Natural killer cell (primary cell): Measurements from ENCODE around the gene NOSTRIN. TPM values are rescaled to one million over a fixed set of nuclear protein-coding genes. Genes with fewer than 3 reads are reported as not detected.

Experiments used
- ATAC-seq, 3 donors: fragments of 150-1000 bp in 2 of 3; fragments of 200-7000 bp in 1 of 3; cut with Tn5 transposase; 1 replicate in 1 of 3; 2 replicates in 2 of 3; pipeline ENCODE4 v1.10.0; 2021; ENCODE audit warnings: mild to moderate bottlenecking in 2 of 3, moderate library complexity in 2 of 3
- DNase-seq, 2 donors: peaks; one replicate each; pipeline versions ENCODE4 v3.0.0 to v3.0.0-alpha.2; 2013 to 2021; ENCODE audit warnings: mixed read lengths in 1 of 2
- H3K27ac ChIP-seq: one replicate; pipeline ENCODE4 v1.5.1; 2013; ENCODE audit warnings: mild to moderate bottlenecking, low read length
- H3K27me3 ChIP-seq: one replicate; pipeline ENCODE4 v1.6.1; 2013; ENCODE audit warnings: low read length; ENCODE audit not compliant: control insufficient read depth, insufficient read depth
- H3K36me3 ChIP-seq: one replicate; pipeline ENCODE4 v1.6.1; 2013; ENCODE audit warnings: low read length; ENCODE audit not compliant: control insufficient read depth, insufficient read depth
- H3K4me1 ChIP-seq: one replicate; pipeline ENCODE4 v1.6.1; 2013; ENCODE audit warnings: low read length; ENCODE audit not compliant: control insufficient read depth, insufficient read depth
- H3K4me3 ChIP-seq: one replicate; pipeline ENCODE4 v1.5.1; 2013; ENCODE audit warnings: low read length
- H3K9me3 ChIP-seq: one replicate; pipeline ENCODE4 v1.6.1; 2013; ENCODE audit warnings: low read length; ENCODE audit not compliant: control insufficient read depth, insufficient read depth
- H3K27ac Mint-ChIP-seq, 2 donors: one replicate each; pipeline ENCODE4 v1.8.0; 2022; ENCODE audit warnings: mild to moderate bottlenecking in 2 of 2, mixed read lengths in 2 of 2, moderate library complexity in 1 of 2
- H3K27me3 Mint-ChIP-seq, 2 donors: one replicate each; pipeline ENCODE4 v1.8.0; 2022; ENCODE audit warnings: low read depth in 2 of 2, mixed read lengths in 2 of 2
- H3K36me3 Mint-ChIP-seq: one replicate; pipeline ENCODE4 v1.8.0; 2022; ENCODE audit warnings: mixed read lengths
- H3K4me1 Mint-ChIP-seq, 2 donors: one replicate each; pipeline ENCODE4 v1.8.0; 2022; ENCODE audit warnings: mixed read lengths in 2 of 2
- H3K4me3 Mint-ChIP-seq: one replicate; pipeline ENCODE4 v1.8.0; 2022; ENCODE audit warnings: mild to moderate bottlenecking, moderate library complexity, mixed read lengths
- H3K9me3 Mint-ChIP-seq, 2 donors: one replicate each; pipeline ENCODE4 v1.8.0; 2022; ENCODE audit warnings: mixed read lengths in 2 of 2
- CTCF ChIP-seq: fragments of 200-600 bp; IDR thresholded peaks from one replicate; pipeline ENCODE4 v1.8.0; 2022; ENCODE audit warnings: antibody characterized with exemption
- WGBS: methylation state at CpG from one replicate; pipeline ENCODE4 v1.1.7; 2013; ENCODE audit warnings: missing lambda C conversion rate; ENCODE audit not compliant: insufficient coverage; 5-methylcytosine and 5-hydroxymethylcytosine counted together
- intact Hi-C: fragments of 100-400 bp; cut with micrococcal nuclease; formaldehyde crosslinking; loops from one replicate; pipeline ENCODE4 v1.14.2; 2022
- total RNA-seq, 4 donors: library from RNA; stranded (reverse); fragments of 120-200 nt in 1 of 4; gene quantifications; one replicate each; pipeline versions ENCODE4 v1.2.3 to v1.2.4, GENCODE V29; 2013 to 2022

The NOSTRIN gene
- total RNA-seq, 3 donors from 2014 or later (not counting 1 experiment from before 2014, with no cell fraction given): 0.18 TPM; not detected in 2

- Mint-ChIP-seq H3K36me3 (peaks cover 5% of the 10 kb centered on the region), H3K27me3 (no peaks in the 10 kb centered on the region), H3K9me3 (no peaks in the 10 kb centered on the region), H3K4me1 (no peaks in the 10 kb centered on the region), H3K27ac (no peak overlapping the region), H3K4me3 (no peak overlapping the region)
- H3K9me3 ChIP-seq: no peaks in the 10 kb centered on the region
- H3K36me3 ChIP-seq: peaks cover 3% of the 10 kb centered on the region
- 79% methylated on average over 2 of the region's 2 CpGs for WGBS
- intact Hi-C loops: no loop called here
- no peak for TF ChIP-seq CTCF
- H3K27ac ChIP-seq: no peak overlapping the region
- no peaks in the 10 kb centered on the region for H3K27me3 ChIP-seq
- no peak for DNase-seq
- H3K4me1 ChIP-seq: no peaks in the 10 kb centered on the region
- no peak for ATAC-seq
- no peak overlapping the region for H3K4me3 ChIP-seq
Measured at GRCh38 chr2:168773128-168773527, 29.3 kb upstream of the NOSTRIN start.

- Mint-ChIP-seq H3K27me3 (no peaks in the 10 kb centered on the region), H3K4me3 (no peak overlapping the region), H3K27ac (no peak overlapping the region), H3K4me1 (no peaks in the 10 kb centered on the region), H3K36me3 (peaks cover 5% of the 10 kb centered on the region), H3K9me3 (no peaks in the 10 kb centered on the region)
- Histone ChIP-seq H3K36me3 (peaks cover 3% of the 10 kb centered on the region), H3K27ac (no peak overlapping the region), H3K4me3 (no peak overlapping the region), H3K9me3 (no peaks in the 10 kb centered on the region), H3K4me1 (no peaks in the 10 kb centered on the region), H3K27me3 (no peaks in the 10 kb centered on the region)
- peak in 2 of 3 donors; percentile 57 to 59 for ATAC-seq
- 64% methylated on average over 7 of the region's 9 CpGs for WGBS
- intact Hi-C loops: no loop called here
- TF ChIP-seq CTCF: no peak
- peak in 1 of 2 donors; percentile 34 for DNase-seq
Measured at GRCh38 chr2:168773719-168774521, 28.5 kb upstream of the NOSTRIN start.

- no peaks in the 10 kb centered on the region for H3K4me1 ChIP-seq
- H3K9me3 ChIP-seq: no peaks in the 10 kb centered on the region
- intact Hi-C loops: no loop called here
- no peak overlapping the region for H3K27ac Mint-ChIP-seq
- TF ChIP-seq CTCF: no peak
- no peaks in the 10 kb centered on the region for H3K36me3 ChIP-seq
- H3K27me3 Mint-ChIP-seq: no peaks in the 10 kb centered on the region
- ATAC-seq: no peak
- no peaks in the 10 kb centered on the region for H3K4me1 Mint-ChIP-seq
- no peak overlapping the region for H3K4me3 ChIP-seq
- H3K9me3 Mint-ChIP-seq: no peaks in the 10 kb centered on the region
- no peak overlapping the region for H3K27ac ChIP-seq
- H3K4me3 Mint-ChIP-seq: no peak overlapping the region
- H3K27me3 ChIP-seq: no peaks in the 10 kb centered on the region
- DNase-seq: no peak
- WGBS: 0% methylated on average over 1 of the region's 1 CpG
- no peaks in the 10 kb centered on the region for H3K36me3 Mint-ChIP-seq
Measured at GRCh38 chr2:168775837-168776236, 26.6 kb upstream of the NOSTRIN start.

GRCh38 chr2:168780669-168781071, 21.8 kb upstream of the NOSTRIN start:
- ATAC-seq: no peak
- intact Hi-C loops: no loop called here
- no peaks in the 10 kb centered on the region for H3K9me3 ChIP-seq

More at GRCh38 chr2:168780669-168781071, 21.8 kb upstream of the NOSTRIN start:
- 100% methylated on average over 1 of the region's 1 CpG for WGBS
- Mint-ChIP-seq H3K4me1 (no peaks in the 10 kb centered on the region), H3K27me3 (no peaks in the 10 kb centered on the region), H3K9me3 (no peaks in the 10 kb centered on the region), H3K36me3 (no peaks in the 10 kb centered on the region), H3K4me3 (no peak overlapping the region), H3K27ac (no peak overlapping the region)
- Histone ChIP-seq H3K27ac (no peak overlapping the region), H3K4me3 (no peak overlapping the region), H3K36me3 (no peaks in the 10 kb centered on the region), H3K4me1 (no peaks in the 10 kb centered on the region), H3K27me3 (no peaks in the 10 kb centered on the region)
- DNase-seq: no peak
- TF ChIP-seq CTCF: no peak
